SU-DHL-6 (cell line): Measurements from ENCODE around the gene APC2.

Experiments
- H2AFZ ChIP-seq: fragments of 200-600 bp; sonication (generic); 2 replicates; pipeline ENCODE4 v1.6.1; 2014; ENCODE audit warnings: low read depth, mild to moderate bottlenecking, moderate library complexity, mixed read lengths, antibody characterized with exemption, low read length; ENCODE audit not compliant: severe bottlenecking
- H3F3A ChIP-seq: fragments of 200-600 bp; shearing (Covaris generic); 2 replicates; pipeline ENCODE4 v1.6.0; 2016; ENCODE audit warnings: antibody characterized with exemption, mild to moderate bottlenecking; ENCODE audit not compliant: insufficient read depth
- H3K27ac ChIP-seq: fragments of 200-600 bp; sonication (generic); 2 replicates; pipeline ENCODE4 v1.5.1; 2016; ENCODE audit warnings: low read depth, mild to moderate bottlenecking, low read length, moderate library complexity, mixed read lengths
- H3K27me3 ChIP-seq: fragments of 200-600 bp; sonication (generic), shearing (Covaris generic); 2 replicates; pipeline ENCODE4 v1.6.0; 2014; ENCODE audit warnings: mild to moderate bottlenecking, low read length
- H3K36me3 ChIP-seq: fragments of 200-600 bp; sonication (generic); 2 replicates; pipeline ENCODE4 v1.6.1; 2014; ENCODE audit warnings: mild to moderate bottlenecking, low read length, mixed read lengths
- H3K4me2 ChIP-seq: fragments of 300-600, 200-600 bp; shearing (Covaris generic), sonication (generic); 2 replicates; pipeline ENCODE4 v1.6.0; 2014; ENCODE audit warnings: low read length, low read depth, mild to moderate bottlenecking; ENCODE audit not compliant: poor library complexity, severe bottlenecking
- H3K4me3 ChIP-seq: fragments of 200-600 bp; sonication (generic); 2 replicates; pipeline ENCODE4 v1.5.1; 2014; ENCODE audit warnings: antibody characterized with exemption, low read length, mild to moderate bottlenecking, mixed read lengths; ENCODE audit not compliant: insufficient read depth, poor library complexity, severe bottlenecking
- H3K79me2 ChIP-seq: fragments of 200-600 bp; sonication (generic); 2 replicates; pipeline ENCODE4 v1.6.1; 2014; ENCODE audit warnings: mild to moderate bottlenecking, low read length, moderate library complexity; ENCODE audit not compliant: insufficient read depth
- H3K9ac ChIP-seq: fragments of 200-600 bp; sonication (generic); 2 replicates; pipeline ENCODE4 v1.7.0; 2014; ENCODE audit warnings: mild to moderate bottlenecking, low read length
- H3K9me2 ChIP-seq: fragments of 200-600 bp; sonication (generic); replicated peaks from 2 replicates; pipeline ENCODE4 v1.6.1; 2014; ENCODE audit warnings: low read length; ENCODE audit not compliant: insufficient read depth
- H3K9me3 ChIP-seq: fragments of 200-600 bp; sonication (generic); 2 replicates; pipeline ENCODE4 v1.6.1; 2014; ENCODE audit warnings: low read length, mixed read lengths; ENCODE audit not compliant: insufficient read depth
- H4K20me1 ChIP-seq: fragments of 200-600 bp; sonication (generic); 2 replicates; pipeline ENCODE4 v1.6.1; 2014; ENCODE audit warnings: low read depth, mild to moderate bottlenecking, antibody characterized with exemption, low read length, moderate library complexity, mixed read lengths
- EZH2phosphoT487 ChIP-seq: fragments of 200-600 bp; sonication (generic), shearing (Covaris generic); conservative IDR thresholded peaks from 2 replicates; pipeline ENCODE4 v1.6.1; 2018; ENCODE audit warnings: mild to moderate bottlenecking, antibody characterized with exemption, low read length, moderate library complexity, mixed read lengths
- TF ChIP-seq, protein P1 (sequence below): fragments of 200-600 bp; sonication (generic); IDR thresholded peaks from one replicate; pipeline ENCODE4 v1.5.1; 2017; ENCODE audit warnings: antibody characterized with exemption, mild to moderate bottlenecking, low read length, moderate library complexity; ENCODE audit not compliant: insufficient read depth, poor library complexity, severe bottlenecking

The APC2 gene

DNA sequence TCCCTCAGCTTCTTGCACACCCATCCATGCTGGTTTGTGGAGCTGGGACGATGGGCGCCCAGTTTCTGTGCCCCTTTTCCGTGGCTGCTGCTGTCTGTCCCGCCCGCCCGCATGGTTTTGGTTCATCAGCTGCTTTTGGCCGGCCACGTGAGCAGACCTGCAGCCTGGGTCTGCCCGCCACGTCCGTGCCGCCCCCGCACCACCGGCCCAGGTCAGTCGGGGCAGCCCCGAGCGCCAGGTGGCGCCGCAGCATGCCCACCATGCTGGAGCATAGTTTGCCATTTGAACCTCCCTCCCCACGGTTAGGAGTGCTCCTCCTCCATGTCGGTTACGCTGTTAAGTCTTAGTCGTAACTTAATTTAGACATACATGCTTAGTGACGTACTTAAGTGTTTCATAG, 27.0 kb upstream of the APC2 start:
- H4K20me1 ChIP-seq, result peaks cover 12% of the 10 kb centered on the region; the same call in 1 of the 2 replicates
- no peak overlapping the region for H3K4me2 ChIP-seq
- H3K79me2 ChIP-seq, result peaks cover 27% of the 10 kb centered on the region
- no peak overlapping the region for H3K27ac ChIP-seq
- TF ChIP-seq, protein P1, sequence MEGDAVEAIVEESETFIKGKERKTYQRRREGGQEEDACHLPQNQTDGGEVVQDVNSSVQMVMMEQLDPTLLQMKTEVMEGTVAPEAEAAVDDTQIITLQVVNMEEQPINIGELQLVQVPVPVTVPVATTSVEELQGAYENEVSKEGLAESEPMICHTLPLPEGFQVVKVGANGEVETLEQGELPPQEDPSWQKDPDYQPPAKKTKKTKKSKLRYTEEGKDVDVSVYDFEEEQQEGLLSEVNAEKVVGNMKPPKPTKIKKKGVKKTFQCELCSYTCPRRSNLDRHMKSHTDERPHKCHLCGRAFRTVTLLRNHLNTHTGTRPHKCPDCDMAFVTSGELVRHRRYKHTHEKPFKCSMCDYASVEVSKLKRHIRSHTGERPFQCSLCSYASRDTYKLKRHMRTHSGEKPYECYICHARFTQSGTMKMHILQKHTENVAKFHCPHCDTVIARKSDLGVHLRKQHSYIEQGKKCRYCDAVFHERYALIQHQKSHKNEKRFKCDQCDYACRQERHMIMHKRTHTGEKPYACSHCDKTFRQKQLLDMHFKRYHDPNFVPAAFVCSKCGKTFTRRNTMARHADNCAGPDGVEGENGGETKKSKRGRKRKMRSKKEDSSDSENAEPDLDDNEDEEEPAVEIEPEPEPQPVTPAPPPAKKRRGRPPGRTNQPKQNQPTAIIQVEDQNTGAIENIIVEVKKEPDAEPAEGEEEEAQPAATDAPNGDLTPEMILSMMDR, result no peak
- no peak for TF ChIP-seq EZH2phosphoT487
- H3K9me2 ChIP-seq, result no peaks in the 10 kb centered on the region
- H3K27me3 ChIP-seq, result no peaks in the 10 kb centered on the region
- peaks cover 4% of the 10 kb centered on the region; the same call in 1 of the 2 replicates for H3K36me3 ChIP-seq
- H3F3A ChIP-seq, result no peaks in the 10 kb centered on the region
- H3K9me3 ChIP-seq, result no peaks in the 10 kb centered on the region
- H2AFZ ChIP-seq, result no peak overlapping the region
- no peak overlapping the region for H3K9ac ChIP-seq
- H3K4me3 ChIP-seq, result no peak overlapping the region

DNA sequence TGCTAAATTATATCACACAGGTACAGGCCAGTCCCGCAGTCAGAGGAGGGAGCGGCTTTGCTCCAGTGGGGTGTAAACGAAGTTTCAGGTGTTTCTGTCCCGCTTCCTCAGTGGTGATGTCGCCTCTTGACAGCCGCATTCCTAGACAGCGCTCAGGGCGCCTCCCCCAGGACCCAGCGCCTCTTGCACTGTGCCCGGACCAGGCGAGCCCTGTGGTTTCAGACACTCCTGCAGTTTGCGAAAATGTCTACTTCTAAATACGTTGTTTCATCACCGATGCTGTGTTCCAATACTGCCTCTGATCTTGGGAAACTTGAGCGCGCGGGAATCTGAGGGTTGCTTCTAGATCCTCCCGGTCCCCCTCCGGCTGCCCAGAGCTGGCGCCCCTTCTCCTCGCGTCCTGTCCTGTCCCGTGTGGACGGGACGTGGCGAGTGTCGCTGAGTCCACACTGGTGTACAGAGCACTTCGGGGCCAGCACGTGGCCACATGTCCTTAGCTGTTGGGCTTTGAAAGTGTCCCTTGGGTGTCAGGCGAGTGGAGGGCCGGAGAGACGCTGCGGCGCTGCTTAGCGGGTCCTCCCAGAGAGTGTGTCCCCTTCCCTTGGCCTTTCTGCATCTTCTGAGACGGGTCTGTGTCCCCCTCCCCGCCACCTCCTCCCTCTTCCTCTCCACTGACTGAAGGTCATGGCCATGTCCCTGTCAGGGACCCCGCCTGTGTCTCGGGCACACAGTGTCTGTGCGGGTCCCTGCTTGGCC, 26.3 kb upstream of the APC2 start:
- peaks cover 11% of the 10 kb centered on the region; the same call in 1 of the 2 replicates for H3K36me3 ChIP-seq
- H3K27ac ChIP-seq, result no peak overlapping the region

DNA sequence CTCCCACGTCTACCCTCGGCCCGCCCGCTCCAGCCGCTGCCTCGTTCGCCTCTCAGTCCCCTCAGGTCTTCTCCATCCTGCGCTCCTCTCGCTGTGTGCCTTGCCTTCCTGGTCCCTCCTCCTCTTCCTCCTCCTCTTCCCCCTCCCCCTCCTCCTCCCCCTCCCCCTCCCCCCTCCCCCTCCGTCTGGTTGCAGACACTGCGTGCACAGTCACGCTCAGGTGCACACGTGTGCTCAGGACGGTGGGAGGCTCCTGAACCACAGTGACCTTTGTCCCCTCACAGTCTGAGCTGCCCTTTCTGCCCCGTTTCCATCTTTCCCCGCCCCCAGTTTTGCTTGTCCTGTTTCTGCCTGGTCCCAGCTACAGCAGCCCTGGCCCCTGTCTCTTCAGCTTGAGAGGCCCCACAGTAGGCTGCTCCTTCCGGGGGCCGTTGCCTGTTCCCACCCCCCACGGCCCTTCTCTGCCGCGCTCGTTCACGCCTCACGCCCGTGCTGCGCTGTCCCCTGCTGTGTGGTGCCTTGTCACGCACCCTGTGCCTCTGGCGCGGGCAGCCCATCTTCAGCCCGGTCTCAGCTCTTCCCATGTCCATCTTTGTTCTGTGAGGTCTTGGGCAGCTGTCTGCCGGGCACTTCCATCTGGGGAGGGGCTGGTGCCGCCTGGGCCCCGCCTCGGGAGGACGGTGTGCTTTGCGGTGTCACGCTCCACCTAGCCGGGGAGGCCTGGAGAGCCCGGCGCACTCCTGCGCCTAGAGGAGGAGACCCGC, 25.5 kb upstream of the APC2 start:
- no peak overlapping the region for H2AFZ ChIP-seq
- H3K4me2 ChIP-seq, result no peak overlapping the region
- H3K27ac ChIP-seq, result no peak overlapping the region
- H3K27me3 ChIP-seq, result no peaks in the 10 kb centered on the region
- no peak for TF ChIP-seq EZH2phosphoT487
- TF ChIP-seq, protein P1, result no peak
- no peaks in the 10 kb centered on the region for H3K9me2 ChIP-seq
- peaks cover 5% of the 10 kb centered on the region; the same call in 1 of the 2 replicates for H4K20me1 ChIP-seq
- H3K79me2 ChIP-seq, result peaks cover 21% of the 10 kb centered on the region
- peaks cover 8% of the 10 kb centered on the region; the same call in 1 of the 2 replicates for H3K36me3 ChIP-seq
- no peak overlapping the region for H3K9ac ChIP-seq
- H3K4me3 ChIP-seq, result no peak overlapping the region
- H3K9me3 ChIP-seq, result no peaks in the 10 kb centered on the region
- no peaks in the 10 kb centered on the region for H3F3A ChIP-seq

More for the DNA sequence above, 26.3 kb upstream of the APC2 start:
- no peak overlapping the region for H3K9ac ChIP-seq
- no peaks in the 10 kb centered on the region for H3K9me2 ChIP-seq
- H3F3A ChIP-seq, result no peaks in the 10 kb centered on the region
- H3K4me2 ChIP-seq, result no peak overlapping the region
- H3K9me3 ChIP-seq, result no peaks in the 10 kb centered on the region
- no peaks in the 10 kb centered on the region for H3K27me3 ChIP-seq
- H3K79me2 ChIP-seq, result peaks cover 26% of the 10 kb centered on the region
- no peak overlapping the region for H3K4me3 ChIP-seq
- H2AFZ ChIP-seq, result no peak overlapping the region
- TF ChIP-seq EZH2phosphoT487, result no peak
- TF ChIP-seq, protein P1, result no peak
- peaks cover 8% of the 10 kb centered on the region; the same call in 1 of the 2 replicates for H4K20me1 ChIP-seq
